Panc1 (cell line): ENCODE measurements around the gene GRIK4. TPM values are rescaled to one million over a fixed set of nuclear protein-coding genes. Genes with fewer than 3 reads are reported as not detected.

Experiments
- ATAC-seq: fragments of 200-7000 bp; cut with Tn5 transposase; 2 replicates; pipeline ENCODE4 v1.9.1; 2020; ENCODE audit warnings: mild to moderate bottlenecking, moderate library complexity
- BruUV-seq: library from RNA; stranded (reverse); fragments of 400-500 nt; replicated peaks from 2 replicates; lab custom pipeline; 2021; lab: Mats Ljungman, UMichigan
- CTCF ChIA-PET: fragments of 300-600 bp; sonication (Branson Sonifier 250); formaldehyde crosslinking; loops from one replicate; lab custom pipeline; 2022; ENCODE audit warnings: antibody characterized with exemption; lab: Charles Lee
- POLR2A ChIA-PET: fragments of 300-600 bp; sonication (Branson Sonifier 250); formaldehyde crosslinking; loops from one replicate; lab custom pipeline; 2022; ENCODE audit warnings: antibody characterized with exemption; lab: Charles Lee
- DNase-seq: peaks from one replicate; pipeline ENCODE4 v3.0.0-alpha.2; 2010; ENCODE audit warnings: low read depth, low spot score
- H3K27ac ChIP-seq: 2 replicates; pipeline ENCODE4 v1.5.1; 2011; ENCODE audit warnings: mild to moderate bottlenecking, low read length, inconsistent platforms
- H3K27me3 ChIP-seq: fragments of 200-500 bp; sonication (Bioruptor generic); 2 replicates; pipeline ENCODE4 v1.6.0; 2014; ENCODE audit warnings: low read length, inconsistent platforms; ENCODE audit not compliant: control insufficient read depth, insufficient read depth
- H3K36me3 ChIP-seq: fragments of 200-500 bp; sonication (Bioruptor generic); 2 replicates; pipeline ENCODE4 v1.5.1; 2014; ENCODE audit warnings: inconsistent platforms, mild to moderate bottlenecking, low read length, moderate library complexity; ENCODE audit not compliant: control insufficient read depth, insufficient read depth
- H3K4me1 ChIP-seq: 2 replicates; pipeline ENCODE4 v1.5.1; 2011; ENCODE audit warnings: inconsistent platforms, mild to moderate bottlenecking, low read length, moderate library complexity; ENCODE audit not compliant: control insufficient read depth, insufficient read depth
- H3K4me3 ChIP-seq, 2 experiments: 2 replicates each; pipeline ENCODE4 v1.5.1; 2011 to 2012; ENCODE audit warnings: low read depth in 2 of 2, low read length in 2 of 2, mild to moderate bottlenecking in 2 of 2, inconsistent platforms in 1 of 2, moderate library complexity in 1 of 2
- H3K9me3 ChIP-seq: fragments of 200-500 bp; sonication (Bioruptor generic); 2 replicates; pipeline ENCODE4 v1.5.1; 2014; ENCODE audit warnings: low read depth, mild to moderate bottlenecking, inconsistent platforms, low read length, moderate library complexity; ENCODE audit not compliant: control insufficient read depth, insufficient read depth
- CTCF ChIP-seq: fragments of 450-650 bp; IDR thresholded peaks from 2 replicates; pipeline ENCODE4 v1.5.1; 2017; ENCODE audit warnings: mild to moderate bottlenecking
- POLR2AphosphoS5 ChIP-seq: IDR thresholded peaks from 2 replicates; pipeline ENCODE4 v1.6.1; 2012; ENCODE audit warnings: mild to moderate bottlenecking, low read depth, low read length, moderate library complexity
- REST ChIP-seq, 2 experiments: IDR thresholded peaks; 2 replicates each; pipeline ENCODE4 v1.6.1; 2011 to 2012; ENCODE audit warnings: low read depth in 2 of 2, control low read depth in 1 of 2, low read length in 1 of 2, mild to moderate bottlenecking in 1 of 2, moderate library complexity in 1 of 2; ENCODE audit not compliant: insufficient read depth in 1 of 2
- SIN3A ChIP-seq: IDR thresholded peaks from 2 replicates; pipeline ENCODE4 v1.6.1; 2012; ENCODE audit warnings: low read depth, mild to moderate bottlenecking, low read length, moderate library complexity, borderline replicate concordance; ENCODE audit not compliant: insufficient read depth
- TCF7L2 ChIP-seq: IDR thresholded peaks from 2 replicates; pipeline ENCODE4 v1.6.1; 2011; ENCODE audit warnings: mild to moderate bottlenecking, low read depth, low read length, inconsistent platforms
- in situ Hi-C: cut with HindIII; loops from 2 replicates; pipeline ENCODE4 v1.10.0; 2016; ENCODE audit warnings: low sequenced_read_pairs, low pct_unique_long_range_greater_than_20kb
- intact Hi-C: fragments of 100-400 bp; cut with micrococcal nuclease; formaldehyde crosslinking; loops from one replicate; pipeline ENCODE4 v1.10.0; 2022; ENCODE audit not compliant: unreplicated experiment
- total RNA-seq: library from RNA; stranded (reverse); gene quantifications from one replicate; pipeline ENCODE4 v1.2.1, GENCODE V29; 2021; ENCODE audit not compliant: unreplicated experiment

The GRIK4 gene
- total RNA-seq, 1 experiment from 2014 or later: 0.62 TPM

GRCh38 chr11:120819003-120819402 is 307.5 kb downstream of the GRIK4 start:
- intact Hi-C loops (no loop called here), in situ Hi-C loops (no loop called here)
- ChIA-PET CTCF (no interaction called here), POLR2A (no interaction called here)
- Histone ChIP-seq H3K27ac (no peak overlapping the region), H3K9me3 (no peaks in the 10 kb centered on the region), H3K27me3 (peaks cover 10% of the 10 kb centered on the region), H3K4me3 (no peak overlapping the region), H3K36me3 (no peaks in the 10 kb centered on the region), H3K4me1 (peaks cover 4% of the 10 kb centered on the region)
- ATAC-seq (no peak), DNase-seq (no peak)
- TF ChIP-seq POLR2AphosphoS5 (no peak), SIN3A (no peak), CTCF (no peak), REST (IDR thresholded peaks at IDR 0.05; ENCODE audit: insufficient read depth in 1 of 2, low read depth in 2 of 2, low read length in 1 of 2) (no peak), TCF7L2 (no peak)
- BruUV-seq: no TSS peak

- intact Hi-C loops: no loop called here
- ATAC-seq (no peak), DNase-seq (no peak)
- no TSS peak for BruUV-seq
- ChIA-PET POLR2A (no interaction called here), CTCF (no interaction called here)
- H3K36me3 ChIP-seq: no peaks in the 10 kb centered on the region
- peaks cover 10% of the 10 kb centered on the region for H3K27me3 ChIP-seq
- no peak overlapping the region for H3K27ac ChIP-seq
- peaks cover 4% of the 10 kb centered on the region for H3K4me1 ChIP-seq
- no peak overlapping the region for H3K4me3 ChIP-seq
- TF ChIP-seq REST (IDR thresholded peaks at IDR 0.05; ENCODE audit: insufficient read depth in 1 of 2, low read depth in 2 of 2, low read length in 1 of 2): no peak
- TF ChIP-seq CTCF: no peak
- no peak for TF ChIP-seq TCF7L2
- TF ChIP-seq SIN3A: no peak
- TF ChIP-seq POLR2AphosphoS5: no peak
- in situ Hi-C loops: no loop called here
- no peaks in the 10 kb centered on the region for H3K9me3 ChIP-seq
Measured at GRCh38 chr11:120819437-120820365, 308.2 kb downstream of the GRIK4 start.
